ENCODE data around the gene AMOTL1.

GRCh38 chr11:94731880-94732601 lies 36.1 kb upstream of the AMOTL1 start:
- TF ChIP-seq CTCF (IDR thresholded peaks at IDR 0.05) (no peak), POLR2A (IDR thresholded peaks at IDR 0.05) (no peak)
